Left cardiac atrium (tissue), 4 donors: Measurements from ENCODE around the gene PHKB. TPM values are rescaled to one million over a fixed set of nuclear protein-coding genes. Genes with fewer than 3 reads are reported as not detected.
"Not testable (repeated sequence)": the region's sequence is repeated elsewhere in the genome, so short reads cannot be mapped to it uniquely, and the experiment has no call there.

Experiments used
- ATAC-seq, 2 donors: fragments of 200-7000 bp; cut with Tn5 transposase; one replicate each; pipeline ENCODE4 v1.9.1; 2020; ENCODE audit warnings: mild to moderate bottlenecking in 2 of 2, moderate library complexity in 2 of 2
- DNase-seq: peaks from one replicate; pipeline ENCODE4 v3.0.0-alpha.2; 2020
- intact Hi-C, 2 donors: fragments of 100-400 bp; cut with DNase I; formaldehyde crosslinking; loops; one replicate each; pipeline versions ENCODE4 v1.14.1 to v1.15.1; 2022 to 2023
- total RNA-seq, 2 donors: library from RNA; stranded (reverse); fragmentation: NEBNext Ultra II Directional; extraction: Animal tissue kit (Norgen Biotek cat#: 25700); gene quantifications; one replicate each; pipeline ENCODE4 v1.2.1, GENCODE V29; 2021
- donor health status: DM: no; HTN: yes; CAD: no.
- donor health status: DM: no; HTN: yes; CAD: no; lungs with severe emphysema.
- donor health status: DM: yes; HTN: yes; CAD: no.
- donor health status: Dilated cardiomyopathy.

The PHKB gene
- total RNA-seq, 2 donors from 2014 or later, result 47.7 to 53.5 TPM

DNA sequence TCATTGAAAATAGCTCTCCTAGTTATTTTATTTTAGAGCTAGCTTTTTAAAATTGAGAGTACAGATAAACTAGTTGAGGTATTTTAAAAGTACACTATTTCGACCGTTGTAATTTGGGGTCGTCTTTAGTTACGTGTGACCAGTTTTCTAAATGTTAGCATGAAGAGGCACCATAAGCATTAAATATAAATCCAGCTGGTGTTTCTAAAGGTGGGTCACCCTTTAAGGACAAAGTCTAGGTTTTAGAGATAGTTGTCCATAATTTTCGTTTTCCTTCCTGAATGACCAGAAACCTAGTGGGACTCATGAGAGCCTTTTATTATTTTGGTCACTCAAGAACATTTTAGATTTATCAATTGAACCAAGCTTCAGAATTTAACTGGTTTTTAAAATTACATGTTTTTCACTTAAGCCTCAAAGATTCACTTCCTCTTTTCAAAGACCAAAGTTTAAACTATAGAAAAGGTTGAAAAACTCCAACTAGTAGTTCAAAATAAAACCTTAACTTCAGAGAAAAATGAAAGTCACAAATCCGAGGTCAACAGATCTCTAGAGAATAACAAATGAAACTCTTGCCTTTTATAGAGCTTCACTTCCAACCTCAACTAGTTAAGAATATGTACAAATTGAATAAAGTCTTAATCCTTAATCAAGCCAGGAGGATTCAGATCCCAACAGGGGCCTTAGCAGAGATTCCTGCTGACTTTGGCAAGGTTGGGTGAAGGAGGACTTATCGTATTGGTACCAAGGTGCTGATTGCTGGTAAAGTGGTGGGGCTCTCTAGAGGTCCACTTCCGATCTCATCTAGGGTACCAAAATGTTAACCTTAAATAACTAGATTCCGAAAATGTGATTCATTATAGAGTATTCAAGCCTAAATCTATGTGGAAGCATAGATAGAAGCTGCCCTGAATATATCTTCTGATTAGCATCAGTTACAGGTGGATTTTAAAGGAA lies 32.5 kb downstream of the PHKB start:
- DNase-seq, result no peak
- no peak for ATAC-seq
- intact Hi-C loops, result no loop called here

DNA sequence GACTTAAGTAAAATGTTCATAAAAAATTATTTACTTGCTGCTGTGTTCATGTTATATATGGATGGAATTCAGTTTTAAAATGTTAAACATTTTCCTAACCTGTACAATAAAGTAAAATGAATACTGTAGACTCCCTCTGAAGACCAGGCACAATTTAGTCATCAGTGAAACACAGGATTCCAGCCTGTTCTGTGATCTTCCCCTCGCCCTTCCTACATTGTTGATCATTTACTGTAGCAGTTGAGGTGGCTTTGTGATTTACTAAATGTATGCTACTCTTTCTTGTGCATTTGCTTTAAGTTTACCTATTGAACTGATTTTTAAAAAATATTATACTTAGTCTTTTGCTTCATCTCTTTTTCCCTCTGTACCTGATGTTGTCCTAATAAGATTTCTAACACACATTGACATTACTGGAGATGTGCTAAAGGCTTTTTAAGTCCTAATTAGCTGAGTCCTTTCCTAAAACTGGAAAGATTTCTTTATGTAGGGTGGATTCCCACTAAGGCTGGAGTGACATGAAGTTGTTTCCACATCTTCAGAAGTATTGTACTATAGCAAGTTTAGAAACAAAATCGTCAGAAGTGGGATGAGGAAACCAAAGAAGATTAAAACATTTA lies 38.1 kb downstream of the PHKB start:
- intact Hi-C loops, result no loop called here
- no peak for DNase-seq
- no peak for ATAC-seq

DNA sequence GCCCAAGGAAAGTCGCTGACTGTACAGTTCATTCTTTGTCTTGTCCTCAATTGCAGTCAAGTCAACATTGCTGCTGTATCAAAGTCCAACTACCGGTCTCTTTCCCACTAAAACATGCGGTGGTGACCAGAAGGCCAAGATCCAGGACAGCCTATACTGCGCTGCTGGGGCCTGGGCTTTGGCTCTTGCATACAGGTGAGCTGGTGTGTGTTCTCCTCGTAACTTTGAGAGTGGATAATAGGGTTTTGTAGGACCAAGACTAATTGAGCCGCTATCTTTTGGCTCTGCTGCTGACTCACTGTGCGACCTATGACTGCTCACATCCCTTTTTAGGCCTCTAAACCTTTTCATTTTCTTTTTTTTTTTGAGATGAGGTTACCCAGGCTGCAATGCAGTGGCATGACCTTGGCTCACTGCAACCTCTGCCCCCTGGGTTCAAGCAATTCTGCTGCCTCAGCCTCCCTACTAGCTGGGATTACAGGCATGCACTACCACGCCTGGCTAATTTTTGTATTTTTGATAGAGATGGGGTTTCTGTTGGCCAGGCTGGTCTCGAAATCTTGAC lies 38.7 kb downstream of the PHKB start:
- no peak for DNase-seq
- intact Hi-C loops, result no loop called here

DNA sequence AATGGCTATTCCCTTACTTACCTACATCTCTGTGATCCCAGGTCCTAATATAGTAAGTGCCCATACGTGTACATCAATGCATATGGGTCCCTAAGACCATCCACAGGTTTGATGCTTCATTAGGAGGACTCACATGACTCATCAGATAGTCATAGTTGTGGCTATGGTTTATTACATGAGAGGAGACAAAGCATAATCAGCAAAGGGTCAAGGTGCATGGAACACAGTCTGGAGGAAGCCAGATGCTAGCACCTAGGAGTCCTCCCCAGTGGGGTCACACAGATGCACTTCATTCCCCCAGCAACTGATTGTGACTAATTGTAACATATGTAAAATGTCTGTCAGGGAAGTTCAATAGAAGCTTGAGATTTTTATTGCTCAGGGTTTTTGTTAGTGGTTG lies 42.8 kb downstream of the PHKB start:
- ATAC-seq, result no peak
- intact Hi-C loops, result no loop called here
- no peak for DNase-seq

More for the DNA sequence above, 38.7 kb downstream of the PHKB start:
- ATAC-seq, result no peak

DNA sequence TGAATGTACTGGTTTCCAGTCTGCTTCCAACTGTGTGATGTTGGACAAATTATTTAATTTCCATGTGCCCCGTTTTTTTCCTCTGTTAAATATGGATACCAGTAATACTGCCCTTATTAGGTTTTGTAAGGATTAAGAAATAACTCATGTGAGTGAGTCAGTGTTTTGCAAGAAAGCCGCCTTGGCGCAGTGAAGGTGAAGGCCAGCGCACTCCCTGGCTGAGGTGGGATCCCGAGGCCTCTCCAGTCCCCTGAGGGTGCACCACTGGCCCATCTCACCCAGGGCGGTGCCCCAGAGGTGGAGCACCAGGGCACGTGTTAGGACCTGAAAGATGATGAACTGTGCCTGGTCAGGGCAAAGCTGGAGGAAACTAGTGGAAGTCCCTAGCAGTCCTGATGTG lies 43.5 kb downstream of the PHKB start:
- ATAC-seq, result no peak

DNA sequence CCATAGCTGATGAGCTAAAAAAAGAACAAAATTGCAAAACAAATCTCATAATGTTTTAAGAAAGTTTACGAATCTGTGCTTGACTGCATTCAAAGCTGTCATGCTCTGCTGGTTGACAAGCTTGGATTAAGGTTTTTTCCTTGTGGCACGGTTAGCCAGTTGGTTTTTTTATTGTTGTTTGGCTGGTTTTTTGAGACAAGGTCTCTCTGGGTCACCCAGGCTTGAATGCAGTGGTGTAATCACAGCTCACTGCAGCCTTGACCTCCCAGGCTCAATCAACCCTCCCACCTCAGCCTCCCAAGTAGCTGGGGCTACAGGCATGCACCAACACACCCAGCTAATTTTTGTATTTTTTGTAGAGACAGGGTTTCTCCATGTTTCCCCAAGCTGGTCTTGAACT lies 45.7 kb downstream of the PHKB start:
- ATAC-seq, result no peak
- intact Hi-C loops, result no loop called here
- no peak for DNase-seq

More for the DNA sequence above, 43.5 kb downstream of the PHKB start:
- intact Hi-C loops, result no loop called here
- no peak for DNase-seq

DNA sequence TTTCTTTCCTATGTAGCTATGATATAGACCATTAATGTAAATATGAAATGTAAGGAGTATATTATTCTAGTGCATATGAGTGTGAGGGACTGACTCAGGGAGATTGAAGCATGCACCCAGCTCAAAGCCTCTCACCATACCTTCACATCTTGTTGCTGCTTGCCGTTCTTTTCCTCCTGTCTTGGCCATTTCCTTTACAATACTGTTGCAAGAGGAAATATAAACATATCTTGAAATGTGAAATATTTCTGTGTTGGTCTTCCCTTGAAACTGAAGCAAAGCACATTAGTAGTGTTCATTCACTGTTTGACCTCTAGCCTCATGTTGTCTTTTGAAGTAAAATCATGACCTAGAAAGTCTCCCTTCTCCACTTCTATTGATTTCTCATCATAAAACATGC lies 46.6 kb downstream of the PHKB start:
- ATAC-seq (no peak), DNase-seq (no peak)
- intact Hi-C loops, result no loop called here

DNA sequence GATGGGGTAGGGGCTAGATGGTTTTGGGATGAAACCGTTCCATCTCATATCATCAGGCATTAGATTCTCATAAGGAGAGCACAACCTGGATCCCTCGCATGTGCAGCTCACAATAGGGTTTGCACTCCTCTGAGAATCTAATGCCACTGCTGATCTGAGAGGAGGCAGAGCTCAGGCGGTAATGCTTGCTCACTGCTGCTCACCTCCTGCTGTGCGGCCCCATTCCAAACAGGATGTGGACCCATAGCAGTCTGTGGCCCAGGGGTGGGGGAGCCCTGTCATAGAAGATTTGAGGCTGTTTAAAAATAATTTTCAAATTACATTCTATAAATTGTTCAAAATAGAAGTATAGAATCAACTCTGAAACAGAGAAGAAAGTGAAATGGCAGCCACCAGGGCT lies 50.8 kb downstream of the PHKB start:
- no peak for ATAC-seq
- DNase-seq, result no peak
- intact Hi-C loops, result no loop called here

DNA sequence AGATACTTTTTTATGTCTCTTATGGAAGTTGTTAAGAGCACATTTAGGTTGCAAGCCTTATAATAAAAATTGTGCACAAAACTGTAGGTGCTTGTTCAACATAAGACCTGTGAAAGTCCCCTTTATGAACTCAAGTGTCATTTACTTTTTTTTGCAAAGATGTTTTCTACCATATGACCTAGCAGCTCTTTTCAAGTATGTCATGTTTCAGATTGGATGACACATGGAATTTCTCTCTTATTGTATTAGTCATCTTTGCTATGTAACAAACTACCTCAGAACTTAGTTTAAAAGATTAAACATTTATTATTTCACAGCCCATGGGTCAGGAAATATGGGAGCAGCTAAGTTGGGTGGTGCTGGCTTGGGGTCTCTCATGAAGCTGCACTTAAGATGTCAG lies 57.9 kb downstream of the PHKB start:
- DNase-seq, result no peak
- ATAC-seq, result no peak
- intact Hi-C loops, result no loop called here

DNA sequence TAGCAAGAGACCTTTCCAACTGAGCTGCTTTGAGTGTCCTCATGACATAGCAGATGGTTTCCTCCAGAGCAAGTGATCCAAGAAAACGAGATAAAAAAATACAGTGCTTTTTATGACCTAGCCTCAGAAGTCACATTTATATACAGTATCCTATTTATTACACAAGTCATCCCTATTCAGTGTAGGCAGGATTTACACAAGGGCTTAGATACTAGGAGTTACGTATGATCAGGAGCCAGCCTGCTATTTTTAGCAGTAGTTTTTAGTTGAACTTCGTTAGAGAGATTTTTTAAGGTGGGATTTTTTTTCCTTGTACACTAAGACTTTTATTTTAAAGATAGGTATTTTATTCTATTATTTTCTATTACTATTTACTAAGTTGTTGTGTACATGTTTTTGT lies 58.4 kb downstream of the PHKB start:
- no peak for DNase-seq
- ATAC-seq, result peak in 1 of 2 donors; percentile 30
- intact Hi-C loops, result no loop called here

DNA sequence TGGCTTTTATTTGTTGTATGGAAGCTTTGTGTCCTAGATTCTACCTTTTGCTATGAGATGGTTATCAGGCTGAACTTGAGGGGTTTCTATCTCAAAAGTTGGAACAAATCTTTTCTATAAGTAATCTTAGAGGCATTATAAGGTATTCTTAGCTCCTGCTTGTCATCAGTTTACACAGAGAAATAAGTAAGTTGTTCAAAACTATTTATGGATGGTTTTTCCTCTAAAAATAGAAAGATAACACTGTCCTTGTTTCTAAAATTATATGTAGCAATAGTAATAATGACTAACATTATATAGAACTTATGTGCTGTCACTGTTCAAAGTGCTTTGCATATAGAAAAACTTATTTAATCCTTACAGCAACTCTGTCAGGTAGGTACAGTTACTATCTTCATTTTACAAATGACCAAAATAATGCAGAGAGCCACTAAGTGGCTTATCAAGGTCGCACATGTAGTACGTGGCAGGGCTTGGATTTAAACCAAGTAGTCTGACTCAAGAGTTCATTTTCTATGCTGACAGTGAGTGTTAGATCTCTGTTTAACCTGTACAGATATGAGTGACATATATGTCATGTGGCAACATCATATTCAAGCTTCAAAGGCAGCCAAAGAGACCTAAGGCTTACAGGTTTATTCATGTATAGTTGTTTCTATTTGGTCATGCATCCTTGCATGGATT lies 59.0 kb downstream of the PHKB start:
- intact Hi-C loops, result loop anchor here in 1 of 2 donors (10.0 kb wide), 1 partner anchor 55 kb away; the partner anchor contains the start of genes ITFG1 and PHKB
- DNase-seq, result no peak
- peak; percentile 53 to 75 for ATAC-seq

DNA sequence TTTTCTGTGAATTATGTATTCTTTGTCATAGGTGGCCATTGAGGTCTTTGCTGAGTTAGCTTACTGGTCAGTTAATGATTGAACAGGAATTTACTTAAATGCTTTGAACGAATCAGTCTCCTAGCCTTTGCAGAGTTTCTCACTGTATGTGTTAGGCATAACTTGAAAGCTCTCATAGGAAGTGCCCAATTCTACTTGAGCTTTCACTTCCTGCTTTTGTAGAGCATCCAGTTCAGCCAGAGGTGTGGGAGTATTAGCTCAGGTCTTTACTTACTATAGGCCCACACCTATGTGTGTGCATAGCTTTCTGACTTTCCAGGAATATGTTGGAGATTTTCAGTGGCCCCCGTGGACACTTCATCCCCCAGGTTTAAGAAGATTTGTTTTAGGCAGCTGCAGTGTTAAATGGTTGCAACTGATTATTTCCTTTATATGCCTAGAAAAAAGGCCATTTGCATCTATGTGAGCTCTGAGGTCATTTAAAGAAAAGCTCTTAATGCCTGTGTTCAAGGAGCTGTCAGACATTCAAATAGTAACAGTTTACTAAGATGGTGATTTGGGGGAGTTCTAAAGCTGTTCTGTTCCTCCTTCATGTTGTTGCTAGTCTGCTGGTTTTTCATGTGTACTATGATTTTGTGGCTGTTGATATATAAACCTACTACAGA lies 62.3 kb downstream of the PHKB start:
- intact Hi-C loops, result loop anchor here in 1 of 2 donors (10.0 kb wide), 1 partner anchor 59 kb away; the partner anchor contains the start of genes ITFG1 and PHKB
- ATAC-seq (no peak), DNase-seq (no peak)

DNA sequence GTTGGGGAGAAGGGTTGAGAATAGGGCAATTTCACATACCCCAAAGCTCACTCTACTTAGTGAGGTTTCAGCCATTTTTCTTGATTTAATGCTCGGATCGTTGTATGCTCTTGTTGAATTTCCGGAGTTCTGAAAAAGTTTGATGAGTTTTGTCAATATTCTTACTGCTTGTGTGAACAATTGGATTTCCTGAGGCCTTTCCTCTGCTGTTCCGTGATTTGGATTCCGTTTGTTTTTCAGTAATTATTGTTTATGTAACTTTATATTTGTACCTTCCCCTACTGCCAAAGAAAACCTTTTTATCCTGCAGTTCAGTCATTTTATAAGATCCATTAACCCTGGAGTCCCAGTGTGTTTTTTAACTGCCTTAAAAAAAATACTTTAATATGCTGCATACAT lies 62.9 kb downstream of the PHKB start:
- no peak for DNase-seq
- intact Hi-C loops, result loop anchor here in 1 of 2 donors (10.0 kb wide), 1 partner anchor 59 kb away; the partner anchor contains the start of genes ITFG1 and PHKB
- no peak for ATAC-seq

DNA sequence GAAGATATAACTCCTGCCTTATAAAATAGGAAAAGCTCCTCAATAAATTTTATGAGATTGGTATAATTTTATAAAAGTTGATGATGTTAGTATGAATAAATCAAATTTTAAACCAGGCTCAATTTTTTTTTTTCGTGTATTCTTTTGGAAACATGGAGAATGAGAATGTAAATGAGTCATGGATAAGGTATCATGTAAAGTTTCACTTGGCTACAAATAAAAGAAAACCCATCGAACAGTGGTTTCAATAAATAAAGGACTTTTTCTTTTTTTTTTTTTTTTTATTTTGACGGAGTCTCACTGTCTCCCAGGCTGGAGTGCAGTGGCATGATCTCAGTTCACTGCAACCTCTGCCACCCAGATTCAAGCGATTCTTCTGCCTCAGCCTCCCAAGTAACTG lies 67.3 kb downstream of the PHKB start:
- intact Hi-C loops, result loop anchor here in 1 of 2 donors (10.0 kb wide), 1 partner anchor 64 kb away; the partner anchor contains the start of genes ITFG1 and PHKB

DNA sequence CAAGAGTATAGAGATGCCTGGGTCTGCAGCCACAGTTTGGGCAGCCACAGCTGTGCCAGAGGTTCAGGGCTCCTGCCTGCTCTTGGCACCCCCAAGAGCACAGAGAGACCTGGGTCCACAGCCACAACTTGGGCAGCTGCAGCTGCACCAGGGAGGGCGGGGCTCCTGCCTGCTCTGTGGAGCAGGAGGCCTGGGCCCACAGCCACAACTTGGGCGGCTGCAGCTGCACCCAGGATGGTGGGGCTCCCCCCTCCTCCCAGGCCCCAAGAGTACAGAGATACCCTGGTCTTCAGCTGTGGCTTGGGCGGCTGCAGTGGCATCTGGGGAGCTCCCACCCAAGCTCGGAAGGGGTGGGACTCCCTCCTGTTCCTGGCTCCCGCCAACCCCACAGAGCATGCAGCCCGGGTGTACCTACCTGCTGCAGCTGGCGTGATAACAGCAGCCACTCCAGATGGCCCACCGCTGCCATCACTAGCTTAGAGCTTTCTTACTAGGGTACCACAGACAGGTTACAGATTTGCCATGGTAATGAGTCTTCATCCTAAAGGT lies 72.7 kb downstream of the PHKB start:
- no peak for DNase-seq

More for the DNA sequence above, 67.3 kb downstream of the PHKB start:
- ATAC-seq (no peak), DNase-seq (no peak)

DNA sequence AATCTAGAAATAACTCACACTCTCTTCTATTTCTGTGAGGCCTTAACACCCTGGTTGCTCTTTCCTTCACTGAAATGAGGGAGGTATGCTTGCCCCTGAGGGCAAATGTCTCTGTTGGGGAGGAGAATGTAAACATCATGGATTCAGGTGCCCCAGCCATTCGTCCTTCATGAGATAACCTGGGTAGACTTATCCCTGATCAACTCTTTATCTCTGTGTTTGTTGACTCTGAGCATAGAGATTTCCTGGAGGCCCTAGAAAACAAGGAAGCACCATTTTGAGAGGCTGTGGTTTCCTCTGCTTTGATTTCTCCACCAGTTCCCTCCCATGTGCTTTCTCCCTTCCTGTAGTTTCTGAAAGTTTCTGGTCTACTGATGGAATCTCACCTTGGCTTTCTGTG lies 77.3 kb downstream of the PHKB start:
- DNase-seq (no peak), ATAC-seq (no peak)
- intact Hi-C loops, result no loop called here

More for the DNA sequence above, 72.7 kb downstream of the PHKB start:
- ATAC-seq, result no peak
- intact Hi-C loops, result no loop called here

DNA sequence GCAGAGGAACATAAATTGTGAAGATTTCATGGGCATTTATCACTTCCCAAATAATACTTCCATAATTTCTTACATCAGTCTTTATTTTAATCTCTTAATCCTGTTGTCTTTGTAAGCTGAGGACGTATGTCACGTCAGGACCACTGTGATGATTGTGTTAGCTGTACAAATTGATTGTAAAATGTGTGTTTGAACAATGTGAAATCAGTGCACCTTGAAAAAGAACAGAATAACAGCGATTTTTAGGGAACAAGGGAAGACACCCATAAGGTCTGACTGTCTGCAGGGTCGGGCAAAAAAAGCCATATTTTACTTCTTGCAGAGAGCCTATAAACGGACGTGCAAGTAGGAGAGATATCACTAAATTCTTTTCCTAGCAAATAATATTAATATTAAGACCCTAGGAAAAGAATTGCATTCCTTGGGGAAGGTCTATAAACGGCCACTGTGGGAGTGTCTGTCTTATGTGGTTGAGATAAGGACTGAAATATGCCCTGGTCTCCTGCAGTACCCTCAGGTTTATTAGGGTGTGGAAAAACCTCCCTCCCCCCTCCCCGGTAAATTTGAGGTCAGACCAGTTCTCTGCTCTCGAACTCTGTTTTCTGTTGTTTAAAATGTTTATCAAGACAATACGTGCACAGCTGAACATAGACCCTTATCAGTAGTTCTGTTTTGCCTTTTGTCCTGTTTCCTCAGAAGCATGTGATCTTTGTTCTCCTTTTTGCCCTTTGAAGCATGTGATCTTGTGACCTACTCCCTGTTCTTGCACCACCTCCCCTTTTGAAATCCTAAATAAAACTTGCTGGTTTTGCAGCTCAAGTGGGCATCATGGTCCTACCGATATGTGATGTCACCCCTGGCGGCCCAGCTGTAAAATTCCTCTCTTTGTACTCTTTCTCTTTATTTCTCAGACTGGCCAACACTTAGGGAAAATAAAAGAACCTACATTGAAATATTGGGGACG lies 78.9 kb downstream of the PHKB start:
- ATAC-seq, DNase-seq, intact Hi-C loops: not testable (repeated sequence)
